ENCODE measurements around the gene AGPAT4.

The AGPAT4 gene

DNA sequence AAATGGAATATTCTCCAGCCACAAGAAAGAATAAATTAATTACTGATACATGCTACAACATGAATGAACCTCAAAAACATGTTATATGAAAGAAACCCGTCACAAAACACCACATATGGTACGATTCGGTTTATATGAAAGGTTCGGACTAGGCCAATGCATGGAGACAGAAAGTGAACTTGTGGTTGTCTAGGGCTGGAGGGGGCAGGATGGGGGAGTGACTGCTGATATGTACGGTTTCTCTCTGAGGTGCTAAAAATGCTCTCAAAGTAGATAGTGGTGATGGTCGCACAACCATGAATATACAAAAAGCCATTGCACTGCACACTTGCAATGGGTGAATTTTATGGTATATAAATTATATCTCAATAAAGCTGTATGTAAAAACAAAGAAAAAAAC lies 18.3 kb downstream of the AGPAT4 start:
- TF ChIP-seq CTCF (IDR thresholded peaks at IDR 0.05; ENCODE audit: control insufficient read depth, extremely low read depth, insufficient read depth), result no peak
- H3K4me3 ChIP-seq (ENCODE audit: low read depth, low read length), result no peak overlapping the region
- no peak for DNase-seq (ENCODE audit: low read depth)

DNA sequence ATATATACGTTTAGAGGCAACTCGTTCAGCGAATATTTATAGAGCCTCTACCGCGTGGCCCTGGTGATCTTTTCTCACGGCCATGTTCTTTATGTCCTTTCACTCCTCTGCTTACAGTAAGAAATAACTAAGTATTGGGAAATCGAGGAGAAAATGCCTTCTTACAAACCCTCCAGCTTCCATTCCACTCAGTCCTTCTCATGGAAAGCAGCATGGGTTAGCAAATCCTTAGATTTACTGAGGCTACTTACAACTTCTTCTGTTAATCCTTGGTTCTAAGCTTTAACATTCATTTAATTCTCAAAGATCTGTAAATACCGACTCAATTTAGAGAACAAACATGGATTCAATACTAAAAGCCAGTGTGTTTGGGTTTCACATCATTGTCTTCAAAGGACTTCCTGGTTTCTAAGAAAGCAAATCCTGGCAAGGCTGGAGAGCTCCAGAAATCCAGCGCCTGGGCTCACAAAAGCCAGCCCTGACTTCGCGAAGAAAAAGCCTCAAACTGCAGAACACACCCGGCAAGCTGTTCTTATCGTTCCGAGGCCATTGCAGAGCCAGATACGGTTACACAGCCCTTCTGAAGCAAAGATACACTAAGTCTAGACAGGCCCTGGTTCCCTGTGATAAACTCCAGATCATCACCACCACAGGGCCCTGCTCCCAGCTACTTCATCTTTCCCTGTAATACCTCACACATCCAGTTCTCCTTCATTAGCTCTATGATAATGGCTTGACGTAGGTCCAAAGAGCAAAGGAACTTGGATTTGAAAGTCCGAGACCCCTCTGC lies 19.2 kb downstream of the AGPAT4 start:
- no peak overlapping the region for H3K4me3 ChIP-seq (ENCODE audit: low read depth, low read length)
- TF ChIP-seq CTCF (IDR thresholded peaks at IDR 0.05; ENCODE audit: control insufficient read depth, extremely low read depth, insufficient read depth), result no peak
- no peak for DNase-seq (ENCODE audit: low read depth)

DNA sequence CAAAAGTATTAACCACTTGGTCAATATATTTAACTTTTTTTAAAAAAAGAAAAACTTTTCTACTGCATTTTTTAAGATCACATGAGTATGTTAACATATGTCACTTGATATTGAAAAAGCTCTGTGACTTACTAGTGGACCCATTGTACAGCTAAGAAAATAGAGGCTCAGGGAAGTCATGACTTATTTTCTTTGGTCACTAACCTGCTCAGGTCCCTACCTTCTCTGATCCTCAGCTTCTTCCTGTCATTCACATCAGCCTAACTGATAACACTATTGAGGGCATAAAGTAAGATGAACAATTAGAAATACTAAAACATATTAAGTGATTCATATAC lies 19.8 kb downstream of the AGPAT4 start:
- no peak for DNase-seq (ENCODE audit: low read depth)
- no peak for TF ChIP-seq CTCF (IDR thresholded peaks at IDR 0.05; ENCODE audit: control insufficient read depth, extremely low read depth, insufficient read depth)
- no peak overlapping the region for H3K4me3 ChIP-seq (ENCODE audit: low read depth, low read length)

DNA sequence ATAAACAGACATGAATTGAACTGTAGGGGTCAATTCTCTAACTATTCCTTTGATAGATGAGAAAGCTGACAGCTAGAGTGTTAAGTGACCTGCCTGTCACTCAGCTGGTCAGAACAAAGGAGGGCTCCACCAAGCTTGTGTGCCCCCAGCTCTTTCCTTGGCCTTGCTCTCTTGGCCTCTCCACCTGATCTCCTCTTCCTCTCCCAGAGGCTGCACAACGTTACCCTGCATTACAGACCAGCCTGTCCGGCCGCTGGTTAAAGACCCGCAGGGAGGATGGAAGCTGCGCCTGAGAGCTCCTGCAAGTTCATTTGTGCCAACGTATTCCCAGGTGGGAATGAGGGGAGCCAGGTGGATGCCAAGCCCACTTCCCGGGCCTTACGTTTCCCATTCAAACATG lies 22.5 kb downstream of the AGPAT4 start:
- no peak for TF ChIP-seq CTCF (IDR thresholded peaks at IDR 0.05; ENCODE audit: control insufficient read depth, extremely low read depth, insufficient read depth)
- DNase-seq (ENCODE audit: low read depth), result no peak
- no peak overlapping the region for H3K4me3 ChIP-seq (ENCODE audit: low read depth, low read length)

DNA sequence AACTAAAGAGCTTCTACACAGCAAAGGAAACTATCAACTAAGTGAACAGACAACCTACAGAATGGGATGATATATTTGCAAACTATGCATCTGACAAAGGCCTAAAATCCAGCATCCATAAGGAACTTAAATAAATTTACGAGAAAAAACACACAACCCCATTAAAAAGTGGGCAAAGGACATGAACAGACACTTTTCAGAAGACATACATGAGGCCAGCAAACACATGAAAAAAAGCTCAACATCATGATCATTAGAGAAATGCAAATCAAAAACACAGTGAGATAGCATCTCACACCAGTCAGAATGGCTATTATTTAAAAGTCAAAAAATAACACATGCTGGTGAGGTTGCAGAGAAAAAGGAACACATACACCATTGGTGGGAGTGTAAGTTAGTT lies 24.5 kb downstream of the AGPAT4 start:
- DNase-seq (ENCODE audit: low read depth), result no peak
- TF ChIP-seq CTCF (IDR thresholded peaks at IDR 0.05; ENCODE audit: control insufficient read depth, extremely low read depth, insufficient read depth), result no peak
- H3K4me3 ChIP-seq (ENCODE audit: low read depth, low read length), result no peak overlapping the region

DNA sequence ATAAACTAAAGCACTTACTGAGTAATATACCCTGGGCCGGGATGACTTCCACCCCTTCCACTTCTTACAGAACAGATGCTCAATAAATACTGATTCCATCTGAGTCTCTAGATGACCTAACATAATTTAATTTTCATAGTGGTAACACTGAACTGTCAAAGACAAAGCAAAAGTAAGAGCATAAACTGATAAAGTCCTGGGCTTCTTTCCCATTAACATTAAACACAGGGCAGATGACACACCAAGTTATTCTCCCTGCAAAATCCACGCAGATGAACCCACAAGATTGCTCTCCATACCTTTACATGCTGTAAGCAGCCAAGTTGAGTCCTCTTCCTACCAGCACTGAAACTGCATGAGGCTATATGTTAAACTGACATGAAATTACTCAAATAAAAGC lies 27.1 kb downstream of the AGPAT4 start:
- no peak for TF ChIP-seq CTCF (IDR thresholded peaks at IDR 0.05; ENCODE audit: control insufficient read depth, extremely low read depth, insufficient read depth)
- no peak for DNase-seq (ENCODE audit: low read depth)
- H3K4me3 ChIP-seq (ENCODE audit: low read depth, low read length), result no peak overlapping the region

GRCh38 chr6:161245363-161245762 lies 28.5 kb downstream of the AGPAT4 start:
- DNase-seq (ENCODE audit: low read depth), result no peak
- TF ChIP-seq CTCF (IDR thresholded peaks at IDR 0.05; ENCODE audit: control insufficient read depth, extremely low read depth, insufficient read depth), result no peak
- H3K4me3 ChIP-seq (ENCODE audit: low read depth, low read length), result no peak overlapping the region
